CD4-positive, alpha-beta memory T cell (primary cell): Measurements from ENCODE around the gene EGFL7. TPM values are rescaled to one million over a fixed set of nuclear protein-coding genes. Genes with fewer than 3 reads are reported as not detected.

Source experiments
- CTCF ChIA-PET: fragments of 350-600 bp; sonication (Branson Sonifier 250); formaldehyde crosslinking; loops from one replicate; lab custom pipeline; 2021; ENCODE audit warnings: inconsistent platforms; ENCODE audit not compliant: partially characterized antibody; lab: Charles Lee
- POLR2A ChIA-PET: fragments of 350-600 bp; sonication (Branson Sonifier 250); formaldehyde crosslinking; loops from one replicate; lab custom pipeline; 2021; ENCODE audit not compliant: partially characterized antibody; lab: Charles Lee
- DNase-seq, 5 donors: peaks; one replicate each; pipeline versions ENCODE4 v3.0.0 to v3.0.0-alpha.2; 2020 to 2022; ENCODE audit warnings: mixed read lengths in 1 of 5
- H3K27ac ChIP-seq: one replicate; pipeline ENCODE4 v1.7.0; 2013; ENCODE audit warnings: low read depth, low read length
- H3K27me3 ChIP-seq: 2 replicates; pipeline ENCODE4 v1.7.0; 2013; ENCODE audit warnings: mild to moderate bottlenecking, low read length, moderate library complexity; ENCODE audit not compliant: insufficient read depth
- H3K36me3 ChIP-seq: 2 replicates; pipeline ENCODE4 v1.7.0; 2013; ENCODE audit warnings: mild to moderate bottlenecking, low read length, moderate library complexity; ENCODE audit not compliant: insufficient read depth
- H3K4me1 ChIP-seq: 2 replicates; pipeline ENCODE4 v1.7.0; 2013; ENCODE audit warnings: mild to moderate bottlenecking, low read length, moderate library complexity; ENCODE audit not compliant: insufficient read depth
- H3K4me3 ChIP-seq, 2 donors: one replicate each; pipeline ENCODE4 v1.7.0; 2013; ENCODE audit warnings: low read length in 2 of 2, mild to moderate bottlenecking in 1 of 2
- H3K9me3 ChIP-seq, 2 donors: one replicate each; pipeline ENCODE4 v1.7.0; 2013; ENCODE audit warnings: low read length in 2 of 2, control low read depth in 1 of 2; ENCODE audit not compliant: control insufficient read depth in 1 of 2
- H3K27ac Mint-ChIP-seq, 7 donors: one replicate each; pipeline ENCODE4 v1.8.0; 2020 to 2021; ENCODE audit warnings: mixed read lengths in 7 of 7, mild to moderate bottlenecking in 6 of 7, inconsistent platforms in 3 of 7, moderate library complexity in 3 of 7
- H3K27me3 Mint-ChIP-seq, 2 donors: one replicate each; pipeline ENCODE4 v1.8.0; 2020 to 2021; ENCODE audit warnings: mixed read lengths in 2 of 2
- H3K36me3 Mint-ChIP-seq, 2 donors: one replicate each; pipeline ENCODE4 v1.8.0; 2020 to 2021; ENCODE audit warnings: mixed read lengths in 2 of 2, inconsistent platforms in 1 of 2, mild to moderate bottlenecking in 1 of 2
- H3K4me1 Mint-ChIP-seq, 4 donors: one replicate each; pipeline ENCODE4 v1.8.0; 2020 to 2021; ENCODE audit warnings: mixed read lengths in 4 of 4, mild to moderate bottlenecking in 1 of 4
- H3K4me3 Mint-ChIP-seq, 8 donors: one replicate each; pipeline ENCODE4 v1.8.0; 2020 to 2021; ENCODE audit warnings: mixed read lengths in 8 of 8, mild to moderate bottlenecking in 7 of 8, moderate library complexity in 6 of 8, inconsistent platforms in 3 of 8
- H3K9me3 Mint-ChIP-seq, 8 donors: one replicate each; pipeline ENCODE4 v1.8.0; 2020 to 2021; ENCODE audit warnings: mixed read lengths in 8 of 8, mild to moderate bottlenecking in 5 of 8, inconsistent platforms in 3 of 8, moderate library complexity in 1 of 8
- intact Hi-C: fragments of 100-400 bp; cut with micrococcal nuclease; formaldehyde crosslinking; loops from one replicate; pipeline ENCODE4 v1.15.1; 2023
- microRNA-seq: library from miRNA; unstranded; fragments of <30 nt; microRNA quantifications from one replicate; pipeline ENCODE4 v1.2.0, GENCODE V29; 2021; ENCODE audit warnings: borderline replicate concordance, borderline number of aligned reads, borderline microRNAs expressed, mixed read lengths
- polyA plus RNA-seq, 2 donors: library from polyadenylated mRNA; unstranded; fragments of 300-500 nt; fragmentation: Illumina TruSeq; gene quantifications; one replicate each; pipeline ENCODE4 v1.2.3, GENCODE V29; 2021
- total RNA-seq, 2 experiments: library from RNA; stranded (reverse); gene quantifications; one replicate each; pipeline ENCODE4 v1.2.3, GENCODE V29; 2021

EGFL7 gene
- total and polyA plus RNA-seq, 4 experiments from 2014 or later: 0.64 TPM; not detected in 3

GRCh38 chr9:136719195-136719880, 56.6 kb downstream of the EGFL7 start:
- H3K27ac Mint-ChIP-seq: no peak overlapping the region
- H3K27me3 Mint-ChIP-seq: peaks cover 2 to 3% of the 10 kb centered on the region in 2 donors
- DNase-seq: no peak
- no peak overlapping the region for H3K27ac ChIP-seq
- H3K36me3 Mint-ChIP-seq: peaks cover 12 to 13% of the 10 kb centered on the region in 2 donors
- intact Hi-C loops: no loop called here
- H3K4me3 ChIP-seq: no peak overlapping the region
- H3K27me3 ChIP-seq: no peaks in the 10 kb centered on the region
- POLR2A ChIA-PET: interaction anchor here (2.3 kb wide), 1 partner anchor 8 kb away, joined by 17 read pairs; no protein-coding TSS in a partner anchor
- no peaks in the 10 kb centered on the region for H3K9me3 ChIP-seq
- peaks cover 11% of the 10 kb centered on the region for H3K36me3 ChIP-seq
- no peak overlapping the region for H3K4me3 Mint-ChIP-seq
- no peaks in the 10 kb centered on the region for H3K9me3 Mint-ChIP-seq
- CTCF ChIA-PET: no interaction called here
- peaks cover 2 to 9% (median 5%) of the 10 kb centered on the region in 4 donors for H3K4me1 Mint-ChIP-seq
- peaks cover 3% of the 10 kb centered on the region for H3K4me1 ChIP-seq

GRCh38 chr9:136720251-136720897, 57.7 kb downstream of the EGFL7 start:
- Mint-ChIP-seq H3K27me3 (peaks cover 0 to 3% of the 10 kb centered on the region in 2 donors), H3K27ac (no peak overlapping the region), H3K4me1 (peaks cover 2 to 11% (median 7%) of the 10 kb centered on the region in 4 donors), H3K4me3 (no peak overlapping the region), H3K9me3 (no peaks in the 10 kb centered on the region), H3K36me3 (peaks cover 15 to 21% of the 10 kb centered on the region in 2 donors)
- ChIA-PET CTCF (interaction anchor here (1.4 kb wide), 1 partner anchor 235 kb away, joined by 3 read pairs; no protein-coding TSS in a partner anchor), POLR2A (no interaction called here)
- peak in 1 of 5 donors; percentile 34 for DNase-seq
- no peak overlapping the region for H3K27ac ChIP-seq
- no peaks in the 10 kb centered on the region for H3K27me3 ChIP-seq
- intact Hi-C loops: no loop called here
- H3K36me3 ChIP-seq: peaks cover 21% of the 10 kb centered on the region
- no peaks in the 10 kb centered on the region for H3K9me3 ChIP-seq
- peaks cover 4% of the 10 kb centered on the region for H3K4me1 ChIP-seq
- no peak overlapping the region for H3K4me3 ChIP-seq

- Histone ChIP-seq H3K9me3 (no peaks in the 10 kb centered on the region), H3K4me3 (no peak overlapping the region), H3K4me1 (peaks cover 9% of the 10 kb centered on the region), H3K27ac (no peak overlapping the region), H3K27me3 (no peaks in the 10 kb centered on the region), H3K36me3 (peaks cover 26% of the 10 kb centered on the region)
- H3K27ac Mint-ChIP-seq: peak overlapping the region in 4 of 7 donors; percentile 4 to 68 (median 54)
- POLR2A ChIA-PET: no interaction called here
- no peak overlapping the region for H3K4me3 Mint-ChIP-seq
- no peaks in the 10 kb centered on the region for H3K9me3 Mint-ChIP-seq
- peaks cover 2 to 15% (median 9%) of the 10 kb centered on the region in 4 donors for H3K4me1 Mint-ChIP-seq
- CTCF ChIA-PET: interaction anchor here (1.4 kb wide), 1 partner anchor 236 kb away, joined by 3 read pairs; no protein-coding TSS in a partner anchor
- peaks cover 15 to 24% of the 10 kb centered on the region in 2 donors for H3K36me3 Mint-ChIP-seq
- H3K27me3 Mint-ChIP-seq: peaks cover 0 to 1% of the 10 kb centered on the region in 2 donors
- peak in 1 of 5 donors; percentile 32 for DNase-seq
- intact Hi-C loops: no loop called here
Observed at GRCh38 chr9:136720898-136721338, 58.2 kb downstream of the EGFL7 start.

- intact Hi-C loops: no loop called here
- H3K9me3 Mint-ChIP-seq: no peaks in the 10 kb centered on the region
- no peak overlapping the region for H3K27ac ChIP-seq
- peaks cover 15% of the 10 kb centered on the region for H3K4me1 ChIP-seq
- POLR2A ChIA-PET: no interaction called here
- peaks cover 18 to 30% of the 10 kb centered on the region in 2 donors for H3K36me3 Mint-ChIP-seq
- H3K9me3 ChIP-seq: no peaks in the 10 kb centered on the region
- peaks cover 32% of the 10 kb centered on the region for H3K36me3 ChIP-seq
- no peak overlapping the region for H3K4me3 Mint-ChIP-seq
- no peaks in the 10 kb centered on the region for H3K27me3 Mint-ChIP-seq
- CTCF ChIA-PET: no interaction called here
- no peaks in the 10 kb centered on the region for H3K27me3 ChIP-seq
- DNase-seq: peak in 1 of 5 donors; percentile 41
- no peak overlapping the region for H3K4me3 ChIP-seq
- peak overlapping the region in 4 of 7 donors; percentile 4 to 68 (median 54) for H3K27ac Mint-ChIP-seq
- H3K4me1 Mint-ChIP-seq: peaks cover 5 to 21% (median 14%) of the 10 kb centered on the region in 4 donors
Observed at GRCh38 chr9:136721339-136722092, 58.8 kb downstream of the EGFL7 start.

Small RNA genes within 50 kb of the gene (microRNA-seq; reads per million reads assigned to microRNA genes)
- gene MIR126: 57.2 reads per million, percentile 60 among the genes with 10 or more reads in this experiment

Other genes with a start within 250 kb of the EGFL7 start
- 10 to 100 TPM; 29.1 to 31.2 TPM for gene INPP5E, start 223.1 kb upstream of the EGFL7 start, total RNA-seq
- 1 to 10 TPM; 2.0 to 5.0 TPM for gene INPP5E, start 223.1 kb upstream of the EGFL7 start, polyA plus RNA-seq
- gene SEC16A, start 179.9 kb upstream of the EGFL7 start, total RNA-seq: 10 to 100 TPM; 82.9 to 87.7 TPM
- 10 to 100 TPM in 1 of 2 donors, 1 to 10 TPM in 1; 6.6 to 39.3 TPM for gene SEC16A, start 179.9 kb upstream of the EGFL7 start, polyA plus RNA-seq
- gene NOTCH1, start 116.9 kb upstream of the EGFL7 start, total RNA-seq: 10 to 100 TPM; 43.0 to 45.4 TPM
- gene NOTCH1, start 116.9 kb upstream of the EGFL7 start, polyA plus RNA-seq: 1 to 10 TPM in 1 of 2 donors, not detected in 1; 6.0 TPM
- gene AGPAT2, start 24.5 kb downstream of the EGFL7 start, total RNA-seq: 1 to 10 TPM; 6.9 to 7.8 TPM
- gene AGPAT2, start 24.5 kb downstream of the EGFL7 start, polyA plus RNA-seq: 10 to 100 TPM; 16.2 to 20.6 TPM
- not detected for gene DIPK1B, start 49.7 kb downstream of the EGFL7 start, total RNA-seq
- not detected for gene DIPK1B, start 49.7 kb downstream of the EGFL7 start, polyA plus RNA-seq
- 1 to 10 TPM in 1 of 2 experiments, under 1 TPM in 1; 0.90 to 1.3 TPM for gene LCN10, start 80.0 kb downstream of the EGFL7 start, total RNA-seq
- under 1 TPM; 0.22 to 0.50 TPM for gene LCN10, start 80.0 kb downstream of the EGFL7 start, polyA plus RNA-seq
- not detected for gene LCN6, start 85.6 kb downstream of the EGFL7 start, total RNA-seq
- gene LCN6, start 85.6 kb downstream of the EGFL7 start, polyA plus RNA-seq: not detected
- not detected for gene LCN8, start 95.3 kb downstream of the EGFL7 start, total RNA-seq
- gene LCN8, start 95.3 kb downstream of the EGFL7 start, polyA plus RNA-seq: under 1 TPM in 1 of 2 donors, not detected in 1; 0.62 TPM
- gene LCN15, start 101.6 kb downstream of the EGFL7 start, total RNA-seq: not detected
- not detected for gene LCN15, start 101.6 kb downstream of the EGFL7 start, polyA plus RNA-seq
- gene TMEM141, start 128.4 kb downstream of the EGFL7 start, total RNA-seq: 10 to 100 TPM; 51.1 to 53.4 TPM
- gene TMEM141, start 128.4 kb downstream of the EGFL7 start, polyA plus RNA-seq: 10 to 100 TPM; 34.3 to 38.4 TPM
- 1 to 10 TPM; 2.3 to 2.5 TPM for gene CCDC183, start 133.4 kb downstream of the EGFL7 start, total RNA-seq
- gene CCDC183, start 133.4 kb downstream of the EGFL7 start, polyA plus RNA-seq: under 1 TPM; 0.64 to 0.90 TPM
- 10 to 100 TPM; 65.1 to 70.9 TPM for gene RABL6, start 145.0 kb downstream of the EGFL7 start, total RNA-seq
- gene RABL6, start 145.0 kb downstream of the EGFL7 start, polyA plus RNA-seq: 10 to 100 TPM in 1 of 2 donors, 1 to 10 TPM in 1; 5.1 to 18.2 TPM
- 1 to 10 TPM; 2.4 to 2.8 TPM for gene AJM1, start 179.6 kb downstream of the EGFL7 start, total RNA-seq
- under 1 TPM in 1 of 2 donors, not detected in 1; 0.05 TPM for gene AJM1, start 179.6 kb downstream of the EGFL7 start, polyA plus RNA-seq
- gene PHPT1, start 186.5 kb downstream of the EGFL7 start, total RNA-seq: 10 to 100 TPM; 41.3 to 42.6 TPM
- gene PHPT1, start 186.5 kb downstream of the EGFL7 start, polyA plus RNA-seq: 10 to 100 TPM; 88.4 to 94.0 TPM
- 10 to 100 TPM in 1 of 2 experiments, 1 to 10 TPM in 1; 9.3 to 11.7 TPM for gene MAMDC4, start 189.4 kb downstream of the EGFL7 start, total RNA-seq
- gene MAMDC4, start 189.4 kb downstream of the EGFL7 start, polyA plus RNA-seq: not detected
- gene EDF1, start 203.4 kb downstream of the EGFL7 start, total RNA-seq: 100 to 1,000 TPM; 284 to 298 TPM
- gene EDF1, start 203.4 kb downstream of the EGFL7 start, polyA plus RNA-seq: 100 to 1,000 TPM; 273 to 357 TPM
- gene TRAF2, start 223.6 kb downstream of the EGFL7 start, total RNA-seq: 10 to 100 TPM; 40.2 to 43.2 TPM
- gene TRAF2, start 223.6 kb downstream of the EGFL7 start, polyA plus RNA-seq: 10 to 100 TPM; 11.1 to 25.2 TPM